CD14-positive monocyte (primary cell): ENCODE data around the gene HIF1A. TPM values are rescaled to one million over a fixed set of nuclear protein-coding genes. Genes with fewer than 3 reads are reported as not detected.

Experiments
- DNase-seq, 3 donors: peaks; one replicate each; pipeline ENCODE4 v3.0.0-alpha.2; 2011 to 2022
- H2AFZ ChIP-seq: 2 replicates; pipeline ENCODE4 v1.6.0; 2012; ENCODE audit warnings: mild to moderate bottlenecking, low read depth, low read length, inconsistent platforms; ENCODE audit not compliant: insufficient read depth, poor library complexity, severe bottlenecking
- H3K27ac ChIP-seq, 2 donors: 1 replicate in 1 of 2; 2 replicates in 1 of 2; pipeline ENCODE4 v1.5.1; 2012 to 2013; ENCODE audit warnings: low read length in 2 of 2, control low read depth in 1 of 2, inconsistent platforms in 1 of 2, low read depth in 1 of 2, mild to moderate bottlenecking in 1 of 2
- H3K27me3 ChIP-seq, 2 donors: one replicate each; pipeline versions ENCODE4 v1.6.0 to v1.6.1; 2011 to 2013; ENCODE audit warnings: low read length in 2 of 2; ENCODE audit not compliant: control insufficient read depth in 2 of 2, insufficient read depth in 2 of 2
- H3K36me3 ChIP-seq, 2 donors: replicated peaks in 1 of 2; 1 replicate in 1 of 2; 2 replicates in 1 of 2; pipeline versions ENCODE4 v1.5.1 to v1.6.1; 2012 to 2013; ENCODE audit warnings: low read length in 2 of 2, control low read depth in 1 of 2, inconsistent platforms in 1 of 2, mild to moderate bottlenecking in 1 of 2; ENCODE audit not compliant: insufficient read depth in 2 of 2, control insufficient read depth in 1 of 2
- H3K4me1 ChIP-seq, 2 donors: 1 replicate in 1 of 2; 2 replicates in 1 of 2; pipeline versions ENCODE4 v1.5.1 to v1.6.1; 2012 to 2013; ENCODE audit warnings: low read length in 2 of 2, control low read depth in 1 of 2, inconsistent platforms in 1 of 2, mild to moderate bottlenecking in 1 of 2, moderate library complexity in 1 of 2; ENCODE audit not compliant: insufficient read depth in 2 of 2, control insufficient read depth in 1 of 2
- H3K4me2 ChIP-seq: replicated peaks from 2 replicates; pipeline ENCODE3; 2012; ENCODE audit warnings: low read length, moderate library complexity, mild to moderate bottlenecking; ENCODE audit not compliant: poor library complexity, severe bottlenecking; ENCODE audit errors: extremely low read depth
- H3K4me3 ChIP-seq, 3 experiments: fragments of 200-600 bp in 1 of 3; sonication (generic) in 1 of 3; replicated peaks in 1 of 3; 1 replicate in 2 of 3; 2 replicates in 1 of 3; pipeline ENCODE4 v1.5.1; 2011 to 2013; ENCODE audit warnings: low read length in 3 of 3, mild to moderate bottlenecking in 3 of 3, control low read depth in 2 of 3, low read depth in 2 of 3, inconsistent platforms in 1 of 3, moderate library complexity in 1 of 3
- H3K79me2 ChIP-seq: 2 replicates; pipeline ENCODE4 v1.6.0; 2012; ENCODE audit warnings: mild to moderate bottlenecking, control low read depth, inconsistent platforms, low read length, moderate library complexity; ENCODE audit not compliant: insufficient read depth
- H3K9ac ChIP-seq: 2 replicates; pipeline ENCODE4 v1.6.0; 2017; ENCODE audit warnings: low read length, mild to moderate bottlenecking; ENCODE audit not compliant: insufficient read depth, poor library complexity, severe bottlenecking
- H3K9me3 ChIP-seq, 2 donors: replicated peaks in 1 of 2; 1 replicate in 1 of 2; 2 replicates in 1 of 2; pipeline versions ENCODE4 v1.5.1 to v1.6.1; 2012 to 2013; ENCODE audit warnings: low read length in 2 of 2, control low read depth in 1 of 2; ENCODE audit not compliant: control insufficient read depth in 1 of 2, insufficient read depth in 1 of 2
- H4K20me1 ChIP-seq: 2 replicates; pipeline ENCODE4 v1.6.0; 2012; ENCODE audit warnings: mild to moderate bottlenecking, low read length, control low read depth, moderate library complexity; ENCODE audit not compliant: insufficient read depth
- H3K27ac Mint-ChIP-seq, 7 donors: one replicate each; pipeline ENCODE4 v1.8.0; 2020; ENCODE audit warnings: mild to moderate bottlenecking in 7 of 7, mixed read lengths in 7 of 7, moderate library complexity in 6 of 7, inconsistent platforms in 2 of 7
- H3K27me3 Mint-ChIP-seq, 3 donors: one replicate each; pipeline ENCODE4 v1.8.0; 2021 to 2022; ENCODE audit warnings: low read depth in 3 of 3, mild to moderate bottlenecking in 3 of 3, mixed read lengths in 3 of 3, moderate library complexity in 3 of 3, inconsistent platforms in 1 of 3
- H3K36me3 Mint-ChIP-seq, 2 donors: one replicate each; pipeline ENCODE4 v1.8.0; 2020; ENCODE audit warnings: mixed read lengths in 2 of 2, inconsistent platforms in 1 of 2, mild to moderate bottlenecking in 1 of 2
- H3K4me1 Mint-ChIP-seq: one replicate; pipeline ENCODE4 v1.8.0; 2020; ENCODE audit warnings: mild to moderate bottlenecking, mixed read lengths
- H3K4me3 Mint-ChIP-seq, 2 donors: one replicate each; pipeline ENCODE4 v1.8.0; 2020; ENCODE audit warnings: mild to moderate bottlenecking in 2 of 2, mixed read lengths in 2 of 2, moderate library complexity in 1 of 2
- H3K9me3 Mint-ChIP-seq, 7 donors: one replicate each; pipeline ENCODE4 v1.8.0; 2020 to 2022; ENCODE audit warnings: mixed read lengths in 7 of 7, mild to moderate bottlenecking in 6 of 7, moderate library complexity in 6 of 7, inconsistent platforms in 2 of 7
- WGBS: methylation state at CpG from one replicate; pipeline ENCODE4 v1.1.5; 2013; ENCODE audit warnings: missing lambda C conversion rate; ENCODE audit not compliant: insufficient coverage; 5-methylcytosine and 5-hydroxymethylcytosine counted together
- intact Hi-C, 2 donors: fragments of 100-400 bp; cut with micrococcal nuclease; formaldehyde crosslinking; loops; one replicate each; pipeline versions ENCODE4 v1.15.0 to v1.15.1; 2023
- polyA plus RNA-seq, 3 donors: library from polyadenylated mRNA; depleted of rRNA in 1 of 3; unstranded in 2 of 3; stranded (reverse) in 1 of 3; fragments of 300-500 nt in 2 of 3; fragments of >200 nt in 1 of 3; fragmentation: Illumina TruSeq in 2 of 3; gene quantifications; 1 replicate in 2 of 3; 2 replicates in 1 of 3; pipeline ENCODE4 v1.2.3, GENCODE V29; 2012 to 2021
- TF ChIP-seq, protein P1 (sequence below): fragments of 200-600 bp; IDR thresholded peaks from one replicate; pipeline ENCODE4 v1.8.0; 2022; ENCODE audit warnings: antibody characterized with exemption, mild to moderate bottlenecking

Gene HIF1A
- polyA plus RNA-seq, 3 donors = 79.0 to 137 (median 137) TPM

DNA sequence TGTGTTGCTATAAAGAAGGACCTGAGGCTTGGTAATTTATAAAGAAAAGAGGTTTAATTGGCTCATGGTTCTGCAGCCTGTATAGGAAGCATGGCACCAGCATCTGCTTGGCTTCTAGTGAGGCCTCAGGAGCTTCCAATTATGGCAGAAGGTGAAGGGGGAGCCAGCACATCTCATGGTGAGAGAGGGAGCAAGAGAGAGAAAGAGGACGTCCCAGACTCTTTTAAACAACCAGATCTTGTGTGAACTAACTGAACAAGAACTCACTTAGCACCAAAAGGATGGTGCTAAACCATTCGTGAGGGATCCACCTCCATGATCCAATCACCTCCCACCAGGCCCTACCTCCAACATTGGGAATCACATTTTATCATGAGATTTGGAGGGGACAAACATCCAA, 60.8 kb downstream of the HIF1A start:
- intact Hi-C loops = no loop called here
- Histone ChIP-seq H4K20me1 (no peaks in the 10 kb centered on the region), H3K27ac (no peak overlapping the region), H3K79me2 (no peaks in the 10 kb centered on the region), H3K9ac (no peak overlapping the region), H2AFZ (no peak overlapping the region), H3K4me1 (peaks cover 20 to 23% of the 10 kb centered on the region in 2 donors), H3K36me3 (no peaks in the 10 kb centered on the region), H3K27me3 (no peaks in the 10 kb centered on the region), H3K4me3 (no peak overlapping the region), H3K4me2 (no peak overlapping the region), H3K9me3 (no peaks in the 10 kb centered on the region)
- peaks cover 2 to 5% (median 4%) of the 10 kb centered on the region in 3 donors for H3K27me3 Mint-ChIP-seq
- H3K4me1 Mint-ChIP-seq = peaks cover 21% of the 10 kb centered on the region
- H3K36me3 Mint-ChIP-seq = no peaks in the 10 kb centered on the region
- H3K4me3 Mint-ChIP-seq = no peak overlapping the region
- DNase-seq = no peak
- TF ChIP-seq, protein P1, sequence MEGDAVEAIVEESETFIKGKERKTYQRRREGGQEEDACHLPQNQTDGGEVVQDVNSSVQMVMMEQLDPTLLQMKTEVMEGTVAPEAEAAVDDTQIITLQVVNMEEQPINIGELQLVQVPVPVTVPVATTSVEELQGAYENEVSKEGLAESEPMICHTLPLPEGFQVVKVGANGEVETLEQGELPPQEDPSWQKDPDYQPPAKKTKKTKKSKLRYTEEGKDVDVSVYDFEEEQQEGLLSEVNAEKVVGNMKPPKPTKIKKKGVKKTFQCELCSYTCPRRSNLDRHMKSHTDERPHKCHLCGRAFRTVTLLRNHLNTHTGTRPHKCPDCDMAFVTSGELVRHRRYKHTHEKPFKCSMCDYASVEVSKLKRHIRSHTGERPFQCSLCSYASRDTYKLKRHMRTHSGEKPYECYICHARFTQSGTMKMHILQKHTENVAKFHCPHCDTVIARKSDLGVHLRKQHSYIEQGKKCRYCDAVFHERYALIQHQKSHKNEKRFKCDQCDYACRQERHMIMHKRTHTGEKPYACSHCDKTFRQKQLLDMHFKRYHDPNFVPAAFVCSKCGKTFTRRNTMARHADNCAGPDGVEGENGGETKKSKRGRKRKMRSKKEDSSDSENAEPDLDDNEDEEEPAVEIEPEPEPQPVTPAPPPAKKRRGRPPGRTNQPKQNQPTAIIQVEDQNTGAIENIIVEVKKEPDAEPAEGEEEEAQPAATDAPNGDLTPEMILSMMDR = no peak
- H3K9me3 Mint-ChIP-seq = peaks cover 0 to 3% (median 0%) of the 10 kb centered on the region in 7 donors
- WGBS = no CpG with 5 or more reads among the region's 2 CpGs
- H3K27ac Mint-ChIP-seq = no peak overlapping the region

GRCh38 chr14:61759878-61760277, 64.6 kb downstream of the HIF1A start:
- intact Hi-C loops = no loop called here
- no peak overlapping the region for H3K4me3 Mint-ChIP-seq

More at GRCh38 chr14:61759878-61760277, 64.6 kb downstream of the HIF1A start:
- Mint-ChIP-seq H3K36me3 (peaks cover 0 to 3% of the 10 kb centered on the region in 2 donors), H3K4me1 (peaks cover 20% of the 10 kb centered on the region), H3K27ac (no peak overlapping the region), H3K9me3 (peaks cover 0 to 3% (median 0%) of the 10 kb centered on the region in 7 donors), H3K27me3 (peaks cover 2 to 5% (median 4%) of the 10 kb centered on the region in 3 donors)
- no peak overlapping the region for H3K9ac ChIP-seq
- no peak for DNase-seq
- H3K4me1 ChIP-seq = peaks cover 15 to 22% of the 10 kb centered on the region in 2 donors
- no peaks in the 10 kb centered on the region for H3K36me3 ChIP-seq
- no peak overlapping the region for H2AFZ ChIP-seq
- peaks cover 25% of the 10 kb centered on the region for H3K79me2 ChIP-seq
- TF ChIP-seq, protein P1 = no peak
- H3K4me3 ChIP-seq = no peak overlapping the region
- no peak overlapping the region for H3K4me2 ChIP-seq
- H3K27ac ChIP-seq = no peak overlapping the region
- no peaks in the 10 kb centered on the region for H3K27me3 ChIP-seq
- no peaks in the 10 kb centered on the region for H3K9me3 ChIP-seq
- H4K20me1 ChIP-seq = no peaks in the 10 kb centered on the region
- 97% methylated on average over 5 of the region's 7 CpGs for WGBS
